Cardiac fibroblast (primary cell): ENCODE data around the gene CTSZ.

Experiments
- DNase-seq, 2 donors: peaks; one replicate each; pipeline versions ENCODE4 v3.0.0 to v3.0.0-alpha.2; 2010; ENCODE audit warnings: low read depth in 2 of 2
- H3K4me3 ChIP-seq, 2 donors: replicated peaks in 1 of 2; 1 replicate in 1 of 2; 2 replicates in 1 of 2; pipeline ENCODE4 v1.5.1; 2011; ENCODE audit warnings: low read depth in 2 of 2, low read length in 2 of 2, mild to moderate bottlenecking in 2 of 2, moderate library complexity in 1 of 2
- TF ChIP-seq, protein P1 (sequence below): IDR thresholded peaks from one replicate; pipeline ENCODE4 v1.5.1; 2011; ENCODE audit warnings: low read depth, mild to moderate bottlenecking, low read length, inconsistent platforms

CTSZ gene

GRCh38 chr20:59018817-59019216, 11.8 kb upstream of the CTSZ start:
- no peak for DNase-seq
- no peak overlapping the region for H3K4me3 ChIP-seq
- TF ChIP-seq, protein P1, sequence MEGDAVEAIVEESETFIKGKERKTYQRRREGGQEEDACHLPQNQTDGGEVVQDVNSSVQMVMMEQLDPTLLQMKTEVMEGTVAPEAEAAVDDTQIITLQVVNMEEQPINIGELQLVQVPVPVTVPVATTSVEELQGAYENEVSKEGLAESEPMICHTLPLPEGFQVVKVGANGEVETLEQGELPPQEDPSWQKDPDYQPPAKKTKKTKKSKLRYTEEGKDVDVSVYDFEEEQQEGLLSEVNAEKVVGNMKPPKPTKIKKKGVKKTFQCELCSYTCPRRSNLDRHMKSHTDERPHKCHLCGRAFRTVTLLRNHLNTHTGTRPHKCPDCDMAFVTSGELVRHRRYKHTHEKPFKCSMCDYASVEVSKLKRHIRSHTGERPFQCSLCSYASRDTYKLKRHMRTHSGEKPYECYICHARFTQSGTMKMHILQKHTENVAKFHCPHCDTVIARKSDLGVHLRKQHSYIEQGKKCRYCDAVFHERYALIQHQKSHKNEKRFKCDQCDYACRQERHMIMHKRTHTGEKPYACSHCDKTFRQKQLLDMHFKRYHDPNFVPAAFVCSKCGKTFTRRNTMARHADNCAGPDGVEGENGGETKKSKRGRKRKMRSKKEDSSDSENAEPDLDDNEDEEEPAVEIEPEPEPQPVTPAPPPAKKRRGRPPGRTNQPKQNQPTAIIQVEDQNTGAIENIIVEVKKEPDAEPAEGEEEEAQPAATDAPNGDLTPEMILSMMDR, result no peak

DNA sequence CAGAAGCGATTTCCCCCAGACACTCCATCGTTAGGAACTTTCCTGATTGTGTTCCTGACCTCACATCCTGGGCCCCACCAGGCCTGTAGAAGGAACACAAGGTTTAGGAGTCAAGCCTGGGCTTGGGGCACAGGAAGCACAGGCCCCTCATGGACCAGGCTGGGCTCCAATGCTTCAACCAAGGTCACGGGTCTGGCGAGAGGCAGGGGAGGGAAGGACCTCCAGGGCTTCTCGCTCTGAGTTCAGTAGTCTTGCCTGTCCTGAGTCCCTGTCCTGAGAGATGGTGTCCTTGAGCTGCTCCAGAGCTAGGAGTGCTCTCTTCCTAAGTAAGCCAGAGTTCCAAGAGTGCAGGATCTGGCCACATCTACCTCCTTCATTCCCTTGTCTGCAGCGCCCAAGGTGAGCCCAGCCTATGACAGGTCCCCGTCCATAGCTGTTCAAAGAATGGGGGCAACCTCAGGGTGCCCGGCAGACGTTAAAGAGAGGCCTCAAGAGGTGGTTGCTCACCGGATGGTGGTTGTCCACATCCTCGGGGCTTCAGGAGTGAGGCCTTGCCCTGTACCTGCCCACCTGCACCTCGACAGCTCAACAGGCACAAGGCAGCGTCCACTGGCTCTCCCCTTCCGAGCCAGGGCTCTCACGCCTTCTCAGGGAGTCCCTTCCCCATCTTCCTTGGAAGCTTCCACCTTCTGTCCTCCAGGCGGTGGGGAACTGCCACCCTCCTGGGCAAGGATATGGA, 10.6 kb upstream of the CTSZ start:
- DNase-seq, result no peak
- no peak overlapping the region for H3K4me3 ChIP-seq
- TF ChIP-seq, protein P1, result no peak

GRCh38 chr20:59016795-59017492, 9.9 kb upstream of the CTSZ start:
- peak in 1 of 2 donors; percentile 19 for DNase-seq
- TF ChIP-seq, protein P1, result no peak
- H3K4me3 ChIP-seq, result no peak overlapping the region

- TF ChIP-seq, protein P1, result no peak
- H3K4me3 ChIP-seq, result no peak overlapping the region
- no peak for DNase-seq
Measured at GRCh38 chr20:59015812-59016711, 9.0 kb upstream of the CTSZ start.

DNA sequence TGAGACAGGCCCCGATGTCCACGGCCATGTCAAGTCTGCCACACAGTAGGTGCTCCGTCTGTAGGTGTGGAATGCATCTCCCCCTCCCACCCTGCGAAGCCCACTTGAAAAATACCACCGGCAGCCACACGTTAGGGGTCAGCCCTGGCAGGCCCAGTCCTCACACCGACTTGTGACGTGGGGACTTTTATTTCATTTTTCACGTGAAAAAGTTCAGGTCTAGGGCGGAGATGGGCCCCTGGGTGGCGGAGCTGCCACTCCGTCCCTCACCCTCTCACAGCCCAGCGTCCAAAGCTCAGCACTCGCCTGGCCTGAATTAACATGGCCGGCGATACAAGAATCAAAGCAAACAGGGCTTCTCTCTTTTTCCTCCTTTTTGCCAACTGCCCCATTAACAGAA, 8.4 kb upstream of the CTSZ start:
- TF ChIP-seq, protein P1, result no peak
- no peak overlapping the region for H3K4me3 ChIP-seq
- no peak for DNase-seq

DNA sequence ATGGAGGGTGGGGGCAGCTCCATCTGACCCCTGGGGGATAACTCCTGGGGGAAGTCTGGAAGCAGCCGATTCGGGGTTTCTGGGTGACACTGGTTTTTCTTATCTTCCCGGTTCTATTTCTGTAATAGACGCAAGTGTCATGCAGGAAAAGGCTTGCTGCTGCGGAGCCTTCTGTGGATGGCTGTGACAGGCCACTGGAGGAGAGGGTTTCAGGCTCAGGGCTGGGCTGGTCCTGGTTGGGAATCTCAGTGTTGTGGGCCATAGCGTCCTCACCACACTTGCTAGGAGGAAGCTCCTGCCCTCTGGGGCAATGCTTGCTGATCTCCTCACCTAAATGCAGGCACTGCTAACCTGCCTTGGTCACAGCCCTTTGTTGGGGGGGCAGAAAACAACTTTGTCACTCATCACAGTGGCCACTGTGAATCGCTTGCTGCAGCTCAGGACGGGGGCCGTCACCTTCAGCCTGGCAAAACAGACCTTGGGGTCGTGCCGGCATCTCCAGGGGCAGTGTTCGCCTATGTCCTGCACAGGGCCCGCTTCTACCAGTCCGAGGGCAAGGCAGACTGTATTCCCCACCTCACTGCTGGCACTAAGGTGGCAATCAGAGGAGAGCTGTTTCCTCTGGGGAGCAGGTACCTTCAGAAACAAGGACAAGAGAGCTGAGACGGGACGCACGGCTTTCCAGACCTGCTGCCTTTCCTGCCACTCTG, 7.8 kb upstream of the CTSZ start:
- TF ChIP-seq, protein P1, result no peak
- DNase-seq, result no peak
- no peak overlapping the region for H3K4me3 ChIP-seq
